DMS114 treated with DMSO at 0.1 percent for 48 hours (cell line): ENCODE results near the gene FOLR2.
"Not testable (repeated sequence)": the region's sequence is repeated elsewhere in the genome, so short reads cannot be mapped to it uniquely, and the experiment has no call there.

Experiments
- DNase-seq: peaks from one replicate; lab custom pipeline; 2025; ENCODE audit not compliant: unreplicated experiment; lab: John Stamatoyannopoulos, UW

The FOLR2 gene

GRCh38 chr11:72216638-72217037 is at the start of gene FOLR2:
Gene FOLR2 (plus strand): TSS chr11:72216794. CDS start chr11:72218585, 1,791 bp downstream.
- no peak for DNase-seq

GRCh38 chr11:72169046-72169555 is 47.5 kb upstream of the FOLR2 start:
- not testable (repeated sequence) for DNase-seq

GRCh38 chr11:72169754-72170153 is 46.8 kb upstream of the FOLR2 start:
- not testable (repeated sequence) for DNase-seq

GRCh38 chr11:72172043-72172442 is 44.6 kb upstream of the FOLR2 start:
- not testable (repeated sequence) for DNase-seq

- DNase-seq: no peak
These were observed 43.3 kb upstream of the FOLR2 start for GRCh38 chr11:72173291-72173690.

GRCh38 chr11:72174302-72175070 is 42.1 kb upstream of the FOLR2 start:
- no peak for DNase-seq

- no peak for DNase-seq
These were observed 38.9 kb upstream of the FOLR2 start for GRCh38 chr11:72177656-72178055.

GRCh38 chr11:72179049-72179803 is 37.4 kb upstream of the FOLR2 start:
- no peak for DNase-seq

GRCh38 chr11:72179804-72180396 is 36.7 kb upstream of the FOLR2 start:
- DNase-seq: no peak

GRCh38 chr11:72180892-72181552 is 35.6 kb upstream of the FOLR2 start:
- not testable (repeated sequence) for DNase-seq

- DNase-seq: not testable (repeated sequence)
These were observed 35.0 kb upstream of the FOLR2 start for GRCh38 chr11:72181553-72181958.

- no peak for DNase-seq
These were observed 28.3 kb upstream of the FOLR2 start for GRCh38 chr11:72188267-72188666.

- DNase-seq: no peak
These were observed 26.9 kb upstream of the FOLR2 start for GRCh38 chr11:72189455-72190250.

- DNase-seq: no peak
These were observed 25.9 kb upstream of the FOLR2 start for GRCh38 chr11:72190631-72191071.

- DNase-seq: no peak
These were observed 24.6 kb upstream of the FOLR2 start, which contains the start of gene FOLR1 for GRCh38 chr11:72191961-72192381. Gene FOLR1 (plus strand): TSS chr11:72192140. CDS start chr11:72192174, 34 bp downstream.

GRCh38 chr11:72195518-72196270 is 20.9 kb upstream of the FOLR2 start:
- DNase-seq: no peak

- DNase-seq: not testable (repeated sequence)
These were observed 15.1 kb upstream of the FOLR2 start for GRCh38 chr11:72201445-72201844.

- no peak for DNase-seq
These were observed 14.0 kb upstream of the FOLR2 start for GRCh38 chr11:72202571-72202970.

GRCh38 chr11:72203163-72203562 is 13.4 kb upstream of the FOLR2 start:
- no peak for DNase-seq
